GM19467 (cell line): ENCODE measurements around the gene ALMS1.
"Not testable (repeated sequence)": the region's sequence is repeated elsewhere in the genome, so short reads cannot be mapped to it uniquely, and the experiment has no call there.

Experiments
- ATAC-seq: cut with Tn5 transposase; IDR thresholded peaks from one replicate; pipeline ENCODE4 v1.9.1; 2021; ENCODE audit warnings: mild to moderate bottlenecking, moderate library complexity; ENCODE audit not compliant: unreplicated experiment

ALMS1 gene

DNA sequence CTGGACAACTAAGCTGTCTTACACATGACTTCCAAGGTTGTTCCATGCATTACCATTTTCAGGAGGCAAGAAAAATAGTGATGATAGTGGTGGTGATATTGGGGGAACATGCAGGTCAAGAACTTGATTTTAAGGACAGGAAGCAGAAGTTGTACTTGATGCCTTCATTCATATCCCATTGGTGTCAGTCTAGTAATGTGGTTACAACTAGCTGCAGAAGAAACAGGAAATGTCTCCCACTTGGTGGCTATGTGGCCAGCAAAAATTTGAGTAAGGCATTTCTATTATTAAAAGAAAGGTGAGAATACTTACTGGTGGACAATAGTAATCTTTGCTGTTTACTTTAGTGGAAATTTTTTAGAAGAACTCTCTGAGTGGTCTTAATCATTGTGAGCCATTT, 103.4 kb downstream of the ALMS1 start:
- ATAC-seq: no peak

DNA sequence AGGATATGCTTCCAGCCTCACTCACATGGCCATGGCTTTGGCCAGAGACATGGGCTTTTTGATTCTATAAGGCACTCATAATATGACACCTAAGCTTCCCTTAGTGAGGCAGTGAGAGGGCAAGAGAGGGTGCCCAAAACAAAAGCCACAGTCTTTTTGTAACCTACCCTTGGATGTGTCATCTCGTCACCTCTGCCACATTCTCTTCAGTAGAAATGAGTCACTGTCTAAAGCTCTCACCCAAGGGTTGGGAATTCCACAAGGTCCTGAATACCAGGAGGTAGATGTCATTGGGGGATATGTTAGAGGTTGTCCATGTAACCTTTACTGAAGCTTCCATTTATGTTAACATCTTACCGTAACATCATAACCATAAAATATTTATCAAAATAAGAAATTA, 108.4 kb downstream of the ALMS1 start:
- ATAC-seq: no peak

DNA sequence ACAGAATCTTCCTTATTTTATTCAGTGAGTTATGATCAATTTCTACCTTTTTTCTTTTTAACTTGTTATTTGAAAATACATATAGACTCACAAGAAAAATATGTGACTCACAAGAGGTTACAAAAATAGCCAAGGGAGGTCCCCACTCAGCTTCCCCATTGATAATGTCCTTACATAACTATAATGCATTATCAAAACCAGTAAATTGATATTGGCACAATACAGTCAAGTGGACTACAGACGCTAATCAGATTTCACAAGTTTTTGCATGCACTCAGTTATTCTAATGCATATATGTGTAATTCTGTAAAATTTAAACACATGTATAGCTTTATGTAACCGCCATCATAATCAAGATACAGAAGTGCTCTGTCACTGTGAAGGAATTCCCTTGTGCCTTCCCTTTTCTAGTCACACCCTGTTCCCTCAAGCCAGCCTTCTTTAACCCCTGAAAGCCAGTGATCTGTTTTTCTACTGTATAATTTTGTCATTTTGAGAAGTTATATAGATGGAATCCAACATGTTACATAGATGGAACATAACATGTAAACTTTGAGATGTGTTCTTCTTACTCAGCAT, 118.4 kb downstream of the ALMS1 start:
- no peak for ATAC-seq

- not testable (repeated sequence) for ATAC-seq
These were observed 119.2 kb downstream of the ALMS1 start for GRCh38 chr2:73504850-73505249.

- not testable (repeated sequence) for ATAC-seq
These were observed 124.8 kb downstream of the ALMS1 start for GRCh38 chr2:73510470-73510869.

DNA sequence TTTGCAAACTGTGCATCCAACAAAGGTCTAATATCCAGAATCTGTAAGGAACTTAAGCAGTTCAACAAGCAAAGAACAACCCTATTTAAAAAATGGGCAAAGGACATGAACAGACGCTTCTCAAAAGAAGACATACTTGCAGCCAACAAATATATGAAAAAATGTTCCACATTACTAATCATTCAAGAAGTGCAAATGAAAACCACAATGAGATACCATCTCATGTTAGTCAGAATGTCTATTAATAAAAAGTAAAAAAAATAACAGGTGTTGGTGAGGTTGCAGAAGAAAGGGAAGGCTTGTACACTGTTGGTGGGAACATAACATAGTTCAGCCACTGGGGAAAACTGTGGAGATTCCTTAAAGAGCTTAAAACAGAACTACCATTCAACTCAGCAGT, 130.4 kb downstream of the ALMS1 start:
- ATAC-seq: no peak

DNA sequence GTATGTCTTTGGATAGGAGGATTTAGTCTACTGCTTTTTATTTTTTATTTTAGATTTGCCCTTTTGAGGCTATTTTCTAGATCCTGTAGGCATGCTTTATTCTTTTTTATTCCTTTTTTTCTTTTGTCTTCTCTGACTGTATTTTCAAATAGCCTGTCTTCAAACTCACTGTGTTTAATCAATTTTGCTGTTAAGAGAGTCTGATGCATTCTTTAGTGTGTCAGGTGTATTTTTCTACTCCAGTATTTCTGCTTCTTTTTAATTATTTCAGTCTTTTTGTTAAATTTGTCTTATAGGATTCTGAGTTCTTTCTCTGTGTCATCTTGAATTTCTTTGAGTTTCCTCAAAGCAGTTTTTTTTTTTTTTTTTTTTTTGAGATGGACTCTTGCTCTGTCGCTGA, 143.1 kb downstream of the ALMS1 start:
- no peak for ATAC-seq

DNA sequence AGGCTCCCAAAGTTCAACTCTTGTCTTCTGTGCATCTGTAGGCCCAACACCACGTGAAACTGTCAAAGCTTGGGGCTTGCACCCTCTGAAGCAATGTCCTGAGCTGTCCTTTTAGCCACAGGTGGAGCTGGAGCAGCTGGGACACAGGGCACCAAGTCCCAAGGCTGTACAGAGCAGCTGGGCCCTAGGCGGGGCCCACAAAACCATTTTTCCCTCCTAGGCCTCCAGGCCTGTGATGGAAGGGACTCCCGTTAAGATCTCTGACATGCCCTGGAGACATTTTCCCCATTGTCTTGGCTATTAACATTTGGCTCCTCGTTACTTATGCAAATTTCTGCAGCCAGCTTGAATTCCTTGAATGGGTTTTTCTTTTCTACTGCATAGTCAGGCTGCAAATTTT, 145.1 kb downstream of the ALMS1 start:
- not testable (repeated sequence) for ATAC-seq

GRCh38 chr2:73532381-73532780, 146.7 kb downstream of the ALMS1 start:
- ATAC-seq: no peak

- ATAC-seq: no peak
These were observed 150.7 kb downstream of the ALMS1 start for GRCh38 chr2:73536133-73536840.

GRCh38 chr2:73560875-73561274, 175.2 kb downstream of the ALMS1 start:
- not testable (repeated sequence) for ATAC-seq

- ATAC-seq: no peak
These were observed 175.8 kb downstream of the ALMS1 start for GRCh38 chr2:73561422-73561821.

DNA sequence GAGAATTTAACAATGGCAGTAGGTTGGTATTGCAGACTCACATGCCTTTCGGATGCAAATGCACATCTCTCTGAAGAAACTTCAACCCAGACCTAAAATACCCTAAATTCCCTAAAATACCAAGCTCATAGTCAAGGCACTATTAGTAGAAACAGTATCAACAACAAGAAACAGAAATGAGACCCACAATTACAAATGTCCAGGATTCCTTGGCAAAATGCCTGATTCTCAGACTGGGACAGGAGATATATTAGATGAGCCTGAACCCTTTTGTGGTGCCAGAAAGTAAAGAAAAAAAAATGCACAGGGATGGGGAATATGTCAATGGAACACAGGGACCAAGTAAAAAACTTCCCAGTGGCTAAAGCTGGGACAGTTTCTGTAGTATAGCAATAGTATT, 179.3 kb downstream of the ALMS1 start:
- no peak for ATAC-seq

DNA sequence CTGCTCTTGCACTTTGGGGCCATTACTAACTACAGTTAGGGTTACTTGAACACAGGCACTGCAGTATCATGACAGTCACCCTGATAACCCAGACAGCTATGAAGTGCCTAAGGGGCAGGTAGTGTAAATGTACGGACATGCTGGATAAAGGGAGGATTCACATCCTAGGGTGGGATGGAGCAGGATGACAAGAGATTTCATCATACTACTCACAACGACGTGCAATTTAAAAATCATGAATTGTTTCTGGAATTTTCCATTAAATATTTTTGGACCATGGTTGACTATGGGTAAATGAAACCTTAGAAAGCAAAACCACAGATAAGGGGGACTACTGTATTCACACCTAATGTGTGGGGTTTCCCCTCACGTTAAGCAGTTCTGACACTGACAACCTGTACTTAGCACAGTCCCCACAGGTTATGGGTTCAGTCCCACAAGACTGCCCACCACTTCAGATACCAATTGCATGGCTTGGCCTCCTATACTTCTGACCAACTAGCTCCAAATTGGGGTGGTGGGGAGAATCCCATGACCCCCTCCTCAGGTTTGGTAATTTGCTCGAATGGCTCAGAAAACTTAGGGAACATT, 180.7 kb downstream of the ALMS1 start:
- ATAC-seq: no peak

DNA sequence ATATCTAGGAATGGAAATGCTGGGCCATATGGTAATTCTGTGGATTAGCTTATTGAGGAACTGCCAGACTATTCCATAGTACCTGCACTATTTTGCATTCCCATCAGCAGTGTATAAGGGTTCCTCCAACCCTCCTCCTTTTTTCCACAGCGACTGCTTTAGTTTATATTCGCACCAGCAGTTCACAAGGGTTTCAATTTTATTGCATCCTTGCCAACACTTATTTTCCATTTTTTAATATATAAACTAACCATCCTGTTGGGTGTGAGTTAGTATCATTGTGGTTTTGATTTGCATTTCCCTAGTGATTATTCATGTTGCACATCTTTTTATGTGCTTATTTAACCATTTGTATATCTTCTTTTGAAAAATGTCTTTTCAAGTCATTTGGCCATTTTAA, 189.6 kb downstream of the ALMS1 start:
- no peak for ATAC-seq

- ATAC-seq: no peak
These were observed 196.7 kb downstream of the ALMS1 start for GRCh38 chr2:73582364-73582763.

DNA sequence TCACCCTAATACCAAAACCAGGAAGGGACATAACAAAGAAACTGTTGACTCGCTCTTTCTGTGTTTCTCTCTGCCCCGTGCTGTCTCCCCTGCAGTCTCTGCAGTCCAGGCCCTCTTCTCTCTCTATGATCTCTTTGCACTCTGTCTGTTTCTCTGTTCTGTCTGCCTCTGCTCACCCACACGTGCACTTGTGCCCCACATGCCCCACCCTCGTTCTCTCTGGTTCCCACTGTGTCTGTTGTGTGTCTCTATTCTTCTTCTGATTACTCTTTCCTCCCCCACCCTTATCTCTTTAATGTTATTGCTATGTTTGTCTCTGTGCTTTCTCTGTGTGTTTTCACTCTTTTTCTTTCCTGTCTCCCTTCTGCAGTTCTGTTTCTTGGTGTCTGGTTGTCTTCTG, 202.5 kb downstream of the ALMS1 start:
- ATAC-seq: no peak

- no peak for ATAC-seq
These were observed 208.0 kb downstream of the ALMS1 start for GRCh38 chr2:73593680-73594079.

DNA sequence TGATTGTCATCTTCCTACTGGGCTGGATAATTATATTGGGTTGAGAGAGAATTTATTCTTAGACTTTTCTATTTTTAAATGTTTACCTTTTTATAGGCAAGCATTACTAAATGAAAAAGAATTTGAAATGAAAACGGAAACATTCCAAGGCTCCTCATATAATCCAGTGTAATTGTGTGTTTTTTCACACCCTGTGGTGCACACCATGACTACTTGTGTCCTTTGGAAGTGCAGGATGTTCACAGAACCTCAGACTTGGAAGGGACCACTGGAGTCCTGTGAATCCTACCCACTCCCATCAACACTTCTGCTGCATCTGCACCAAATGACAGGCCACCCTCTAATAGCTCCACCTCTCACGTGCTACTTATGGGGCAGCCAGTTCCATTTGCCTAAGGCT, 208.6 kb downstream of the ALMS1 start:
- ATAC-seq: no peak

DNA sequence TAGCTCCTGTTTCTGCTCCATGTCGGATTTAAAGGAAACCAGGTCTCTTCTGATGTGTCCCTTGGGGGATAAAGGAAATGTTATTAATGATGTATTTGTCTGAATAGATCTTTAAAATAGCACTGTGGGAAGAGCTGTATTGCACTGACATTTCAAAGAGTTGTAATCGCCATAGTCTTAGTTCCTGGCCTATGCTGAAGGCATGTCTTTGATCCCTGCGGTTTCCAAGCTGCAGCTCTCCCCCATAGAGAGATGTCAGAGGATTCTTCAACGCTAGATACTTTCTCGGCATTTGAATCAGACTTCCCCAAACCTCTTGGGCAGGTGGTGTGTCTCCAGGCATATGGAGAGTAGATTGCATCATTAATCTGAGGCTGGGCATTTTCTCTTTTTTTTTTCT, 216.1 kb downstream of the ALMS1 start:
- ATAC-seq: no peak

DNA sequence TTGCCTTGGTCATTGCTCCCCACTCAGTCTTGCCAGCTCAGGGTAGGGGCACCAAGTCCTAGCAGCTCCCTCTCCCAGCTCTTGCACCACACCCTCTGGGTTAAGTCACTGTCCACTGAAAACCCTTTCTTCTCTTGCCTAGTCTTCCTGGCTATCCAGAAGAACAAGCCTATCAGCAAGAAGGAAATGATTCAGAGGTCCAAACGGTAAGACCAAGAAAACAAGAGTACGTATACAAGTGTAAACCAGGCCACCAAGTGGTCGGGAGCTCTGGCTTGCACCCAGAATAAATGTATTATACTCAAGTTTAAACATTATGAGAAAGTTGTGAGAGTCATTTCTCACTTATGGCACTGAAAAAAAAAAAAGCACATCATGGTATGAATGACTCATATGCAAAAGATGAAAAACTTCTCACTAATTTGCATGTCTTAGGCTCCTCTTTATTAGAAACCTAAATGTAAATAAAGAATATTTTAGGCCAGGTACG, 217.5 kb downstream of the ALMS1 start:
- ATAC-seq: not testable (repeated sequence)

DNA sequence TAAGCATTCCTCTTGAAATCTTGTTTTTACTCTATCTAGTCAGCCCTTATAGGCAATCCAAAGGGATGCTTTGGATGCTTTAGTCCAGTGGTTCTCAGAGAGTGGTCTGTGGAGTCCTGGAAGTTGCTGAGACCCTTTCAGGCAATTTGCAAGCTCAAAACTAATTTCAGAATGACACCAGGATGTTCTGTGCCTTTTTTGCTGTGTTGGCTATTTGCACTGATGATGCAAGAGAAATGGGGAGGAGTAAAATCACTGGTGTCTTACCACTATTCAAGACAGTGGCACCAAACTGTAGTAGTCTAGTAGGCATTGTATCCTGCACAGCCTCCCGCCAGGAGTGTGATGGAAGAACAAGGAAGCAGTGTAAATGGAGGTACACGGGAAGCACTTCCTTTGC, 219.0 kb downstream of the ALMS1 start:
- not testable (repeated sequence) for ATAC-seq
